HepG2 (cell line): Measurements from ENCODE around the gene DUSP16. TPM values are rescaled to one million over a fixed set of nuclear protein-coding genes. Genes with fewer than 3 reads are reported as not detected.

Experiments
- ATAC-seq: fragments of 200-7000 bp; cut with Tn5 transposase; 3 replicates; pipeline ENCODE4 v1.9.1; 2020; ENCODE audit warnings: mild to moderate bottlenecking, moderate library complexity
- BruUV-seq: library from RNA; stranded (reverse); fragments of 400-500 nt; replicated peaks from 2 replicates; lab custom pipeline; 2021; lab: Mats Ljungman, UMichigan
- CTCF ChIA-PET: fragments of 300-600 bp; formaldehyde crosslinking; extraction: SDS; loops from one replicate; lab custom pipeline; 2021; ENCODE audit warnings: low total read pairs, inconsistent platforms, low intra/inter-chr PET ratio; lab: Yijun Ruan, JAX
- POLR2A ChIA-PET: fragments of 350-600 bp; sonication (Branson Sonifier 250); formaldehyde crosslinking; loops from one replicate; lab custom pipeline; 2020; ENCODE audit warnings: antibody characterized with exemption, inconsistent platforms; lab: Yijun Ruan, JAX
- DNase-seq: peaks from one replicate; pipeline ENCODE4 v3.0.0-alpha.2; 2015; ENCODE audit warnings: low spot score
- FAIRE-seq: peaks from 3 replicates; lab custom pipeline; 2011; peaks lifted over from hg19 to GRCh38; lab: Jason Lieb, UNC
- H2AFZ ChIP-seq: one replicate; pipeline ENCODE4 v1.6.1; 2011; ENCODE audit warnings: low read length, inconsistent platforms
- H3K27ac ChIP-seq: fragments of 300-600 bp; 3 replicates; pipeline ENCODE4 v1.8.0; 2011; ENCODE audit warnings: mixed run types, mild to moderate bottlenecking, mixed read lengths, low read length, inconsistent platforms; ENCODE audit not compliant: insufficient read depth; ENCODE audit errors: extremely low read length
- H3K27me3 ChIP-seq, 2 experiments: fragments of 200-600 bp in 1 of 2; 2 replicates in 1 of 2; 3 replicates in 1 of 2; pipeline versions ENCODE4 v1.6.0 to v1.8.0; 2011; ENCODE audit warnings: low read length in 2 of 2, mild to moderate bottlenecking in 2 of 2, moderate library complexity in 2 of 2, inconsistent platforms in 1 of 2; ENCODE audit not compliant: insufficient read depth in 2 of 2, control insufficient read depth in 1 of 2
- H3K36me3 ChIP-seq, 2 experiments: fragments of 200-600 bp in 1 of 2; replicated peaks in 1 of 2; 2 replicates in 1 of 2; 3 replicates in 1 of 2; pipeline versions ENCODE4 v1.5.1 to v1.8.0; 2011; ENCODE audit warnings: low read length in 2 of 2, inconsistent platforms in 1 of 2; ENCODE audit not compliant: insufficient read depth in 2 of 2, control insufficient read depth in 1 of 2
- H3K4me1 ChIP-seq: 2 replicates; pipeline ENCODE4 v1.5.1; 2012; ENCODE audit warnings: low read length, inconsistent platforms; ENCODE audit not compliant: insufficient read depth
- H3K4me2 ChIP-seq: 2 replicates; pipeline ENCODE4 v1.6.0; 2011; ENCODE audit warnings: low read depth, low read length, inconsistent platforms
- H3K4me3 ChIP-seq, 3 experiments: fragments of 200-600 bp in 1 of 3; sonication (generic), shearing (Covaris generic) in 1 of 3; replicated peaks in 1 of 3; 2 replicates each; pipeline ENCODE4 v1.5.1; 2011 to 2016; ENCODE audit warnings: low read length in 3 of 3, inconsistent platforms in 2 of 3, low read depth in 2 of 3, mild to moderate bottlenecking in 2 of 3, control low read depth in 1 of 3, mixed read lengths in 1 of 3; ENCODE audit not compliant: insufficient read depth in 1 of 3
- H3K79me2 ChIP-seq: one replicate; pipeline ENCODE4 v1.6.1; 2011; ENCODE audit warnings: low read length, inconsistent platforms; ENCODE audit not compliant: insufficient read depth
- H3K9ac ChIP-seq: 2 replicates; pipeline ENCODE4 v1.6.0; 2011; ENCODE audit warnings: mild to moderate bottlenecking, low read depth, low read length, inconsistent platforms; ENCODE audit not compliant: insufficient read depth
- H3K9me3 ChIP-seq: 2 replicates; pipeline ENCODE4 v1.5.1; 2012; ENCODE audit warnings: mild to moderate bottlenecking, low read length
- H4K20me1 ChIP-seq: 2 replicates; pipeline ENCODE4 v1.6.0; 2011; ENCODE audit warnings: inconsistent platforms, mild to moderate bottlenecking, low read length, moderate library complexity; ENCODE audit not compliant: insufficient read depth
- ARNT ChIP-seq: fragments of 450-650 bp; IDR thresholded peaks from 2 replicates; pipeline ENCODE4 v1.6.1; 2017
- FOXP1 ChIP-seq, 2 experiments: fragments of 450-650 bp in 1 of 2; IDR thresholded peaks; 2 replicates each; pipeline ENCODE4 v1.6.1; 2017 to 2018; ENCODE audit warnings: antibody characterized with exemption in 1 of 2
- GABPA ChIP-seq, 2 experiments: IDR thresholded peaks; 2 replicates each; pipeline ENCODE4 v1.6.1; 2011 to 2016; ENCODE audit warnings: low read depth in 2 of 2, low read length in 1 of 2, missing biosample characterization in 1 of 2, missing genetic modification characterization in 1 of 2
- GTF2F1 ChIP-seq: fragments of 150-350 bp; IDR thresholded peaks from 2 replicates; pipeline ENCODE4 v1.6.1; 2014; ENCODE audit warnings: low read length
- IKZF1 ChIP-seq: fragments of 450-650 bp; IDR thresholded peaks from 2 replicates; pipeline ENCODE4 v1.7.1; 2016
- IRF2 ChIP-seq: IDR thresholded peaks from 2 replicates; pipeline ENCODE4 v1.6.1; 2018; ENCODE audit warnings: missing genetic modification reagents, missing compliant biosample characterization
- JUN ChIP-seq: sonication (generic); formaldehyde crosslinking; IDR thresholded peaks from 2 replicates; pipeline ENCODE4 v1.4.0; 2020; ENCODE audit warnings: mild to moderate bottlenecking, missing genetic modification reagents
- POLR2AphosphoS5 ChIP-seq: IDR thresholded peaks from 2 replicates; pipeline ENCODE4 v1.6.1; 2012; ENCODE audit warnings: low read depth, low read length
- PPARG ChIP-seq: conservative IDR thresholded peaks from 2 replicates; pipeline ENCODE4 v1.6.1; 2016; ENCODE audit warnings: missing biosample characterization, missing genetic modification reagents
- ZBTB1 ChIP-seq: sonication (generic); formaldehyde crosslinking; IDR thresholded peaks from 2 replicates; pipeline ENCODE4 v1.4.0; 2020; ENCODE audit warnings: missing genetic modification reagents, borderline replicate concordance
- ZNF282 ChIP-seq: fragments of 450-650 bp; IDR thresholded peaks from 2 replicates; pipeline ENCODE4 v1.6.1; 2018; ENCODE audit not compliant: partially characterized antibody
- ZNF350 ChIP-seq: sonication (generic); formaldehyde crosslinking; IDR thresholded peaks from 2 replicates; pipeline ENCODE4 v1.4.0; 2020; ENCODE audit warnings: mild to moderate bottlenecking, low read depth, missing genetic modification reagents, borderline replicate concordance
- ZNF598 ChIP-seq: sonication (generic); formaldehyde crosslinking; IDR thresholded peaks from 2 replicates; pipeline ENCODE4 v1.5.1; 2020; ENCODE audit warnings: mild to moderate bottlenecking, missing genetic modification reagents, borderline replicate concordance
- ZNF777 ChIP-seq: sonication (generic); formaldehyde crosslinking; IDR thresholded peaks from 2 replicates; pipeline ENCODE4 v1.4.0; 2020; ENCODE audit warnings: missing genetic modification reagents
- WGBS: methylation state at CpG from one replicate; pipeline ENCODE4 v1.1.6; 2017; ENCODE audit warnings: low lambda C conversion rate; 5-methylcytosine and 5-hydroxymethylcytosine counted together
- in situ Hi-C: cut with HindIII; loops from 2 replicates; pipeline ENCODE4 v1.10.0; 2017; ENCODE audit warnings: low pct_unique_long_range_greater_than_20kb; ENCODE audit not compliant: extremely low pct_ligation_motif_present
- intact Hi-C: fragments of 100-400 bp; cut with micrococcal nuclease; formaldehyde crosslinking; loops from one replicate; pipeline ENCODE4 v1.10.0; 2022; ENCODE audit not compliant: unreplicated experiment
- polyA plus RNA-seq, 8 experiments: library from polyadenylated mRNA; depleted of rRNA in 3 of 8; stranded (reverse) in 7 of 8; unstranded in 1 of 8; fragments of >200 nt; fragmentation: Illumina TruSeq in 4 of 8; extraction: Trizol in 4 of 8; gene quantifications; 2 replicates each; pipeline versions ENCODE4 v1.2.1 to v1.2.3, GENCODE V29; 2011 to 2016; ENCODE audit warnings: low read depth in 4 of 8, missing spikeins in 1 of 8, mixed read lengths in 1 of 8; ENCODE audit not compliant: insufficient read depth in 1 of 8
- total RNA-seq, 5 experiments: library from RNA; depleted of rRNA; stranded (reverse); fragments of >200 nt; fragmentation: Illumina TruSeq; extraction: Trizol; gene quantifications; 2 replicates each; pipeline ENCODE4 v1.2.3, GENCODE V29; 2016; ENCODE audit warnings: low read depth in 1 of 5

The DUSP16 gene
- total and polyA plus RNA-seq, 2 of the 13 experiments (the other 11 are each of a cell fraction or from before 2014, with no cell fraction given), result 45.7 to 46.6 TPM

DNA sequence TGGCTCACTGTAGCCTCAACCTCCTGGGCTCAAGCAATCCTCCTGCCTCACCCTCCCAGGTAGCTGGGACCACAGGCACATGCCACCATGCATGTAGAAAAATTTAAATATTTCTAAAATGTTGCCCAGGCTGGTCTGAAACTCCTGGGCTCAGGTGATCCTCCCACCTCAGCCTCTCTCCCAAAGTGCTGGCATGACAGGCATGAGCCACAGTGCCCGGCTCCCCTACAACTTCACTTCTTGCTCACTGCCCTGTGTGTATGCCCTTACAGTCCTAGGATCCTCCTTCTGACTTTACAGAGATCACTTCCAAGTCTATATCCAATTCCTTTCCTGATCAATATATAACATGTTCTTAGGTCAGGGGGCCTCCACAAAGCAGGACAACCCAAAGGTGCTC lies 25.2 kb upstream of the DUSP16 start:
- no peak for ATAC-seq
- Histone ChIP-seq H3K4me2 (no peak overlapping the region), H3K27ac (no peak overlapping the region), H3K36me3 (no peaks in the 10 kb centered on the region), H2AFZ (no peak overlapping the region), H3K4me1 (peaks cover 18% of the 10 kb centered on the region), H3K9ac (no peak overlapping the region), H4K20me1 (no peaks in the 10 kb centered on the region), H3K4me3 (no peak overlapping the region), H3K27me3 (no peaks in the 10 kb centered on the region; a peak in 1 of 5 replicates), H3K79me2 (no peaks in the 10 kb centered on the region), H3K9me3 (no peaks in the 10 kb centered on the region)
- TF ChIP-seq ZNF598 (CRISPR knock-in tag), result no peak
- no peak for TF ChIP-seq ZNF350
- TF ChIP-seq IRF2 (CRISPR knock-in tag), result no peak
- no peak for TF ChIP-seq FOXP1 (IDR thresholded peaks at IDR 0.05)
- TF ChIP-seq FOXP1 (CRISPR knock-in tag; IDR thresholded peaks at IDR 0.05), result no peak
- no peak for TF ChIP-seq JUN (CRISPR knock-in tag)
- no peak for TF ChIP-seq ZBTB1 (CRISPR knock-in tag)
- TF ChIP-seq ARNT, result no peak
- TF ChIP-seq PPARG (CRISPR knock-in tag), result no peak
- no peak for TF ChIP-seq ZNF282
- TF ChIP-seq POLR2AphosphoS5, result no peak
- TF ChIP-seq ZNF777, result no peak
- TF ChIP-seq GABPA (IDR thresholded peaks at IDR 0.05; ENCODE audit: low read depth, low read length), result no peak
- no peak for TF ChIP-seq GABPA (CRISPR knock-in tag; IDR thresholded peaks at IDR 0.05; ENCODE audit: low read depth)
- no peak for TF ChIP-seq IKZF1
- TF ChIP-seq GTF2F1, result no peak
- CTCF ChIA-PET, result no interaction called here
- no peak for FAIRE-seq
- DNase-seq, result no peak
- no TSS peak for BruUV-seq
- in situ Hi-C loops, result no loop called here
- intact Hi-C loops, result no loop called here
- 23% methylated on average over 1 of the region's 1 CpG for WGBS
- POLR2A ChIA-PET, result no interaction called here
